Activated CD4-positive, alpha-beta T cell treated with anti-CD3 and anti-CD28 coated beads for 24 hours (primary cell): Measurements from ENCODE around the gene MEIKIN.

Experiments
- DNase-seq, 2 donors: peaks; one replicate each; pipeline ENCODE4 v3.0.0-alpha.2; 2020; ENCODE audit warnings: low read depth in 2 of 2

The MEIKIN gene

DNA sequence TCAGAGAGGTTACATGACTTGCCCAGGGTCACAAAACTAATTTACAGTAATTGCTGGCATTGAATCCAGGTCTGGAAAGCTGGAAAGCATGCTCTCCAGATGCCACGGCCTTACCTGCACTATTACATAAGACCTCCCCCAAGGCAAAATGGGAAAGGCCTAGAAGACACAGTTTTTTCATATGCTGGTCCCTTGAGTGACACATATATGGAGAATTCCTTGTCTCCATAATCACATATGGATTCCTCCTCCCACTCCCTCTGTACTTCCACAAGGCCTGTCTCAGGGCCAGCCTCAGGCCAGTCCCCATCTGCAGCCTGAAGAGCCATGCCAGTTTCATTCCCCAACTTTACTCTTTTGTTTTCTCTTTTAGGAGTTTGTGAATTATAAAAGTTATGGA, 28.6 kb upstream of the MEIKIN start:
- no peak for DNase-seq

DNA sequence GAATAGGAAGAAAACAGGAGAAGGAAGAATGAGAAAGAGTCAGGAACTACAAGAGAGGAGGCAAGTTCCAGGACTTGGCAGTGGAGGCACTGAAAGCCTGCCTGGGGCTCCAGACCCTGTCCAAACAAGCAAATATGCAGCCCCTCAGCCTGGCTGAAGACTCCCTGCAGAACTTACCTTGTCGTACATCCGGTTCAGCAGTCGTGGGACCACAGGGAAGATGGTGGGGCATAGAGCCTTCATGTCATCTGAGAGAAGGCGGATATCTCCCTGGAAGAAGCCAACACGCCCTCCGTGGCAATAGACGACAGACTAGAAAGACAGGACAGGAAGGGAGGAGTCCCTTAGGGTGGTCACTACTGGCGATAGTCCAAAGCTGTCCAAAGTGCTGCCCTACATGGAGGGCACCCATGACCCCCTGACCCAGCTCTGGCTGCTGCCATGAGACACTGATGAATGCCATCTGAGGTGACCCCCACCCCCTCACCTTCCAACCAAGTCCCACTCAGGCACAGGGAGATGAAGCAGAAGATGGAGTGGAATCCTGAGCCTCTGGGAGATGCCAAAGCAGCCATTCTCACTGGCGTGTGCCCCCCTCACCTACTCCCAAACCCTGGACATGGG, 27.7 kb upstream of the MEIKIN start:
- no peak for DNase-seq

- DNase-seq, result no peak
Measured at GRCh38 chr5:131968396-131968954, 23.0 kb upstream of the MEIKIN start.

GRCh38 chr5:131966551-131966950, 21.1 kb upstream of the MEIKIN start:
- no peak for DNase-seq

DNA sequence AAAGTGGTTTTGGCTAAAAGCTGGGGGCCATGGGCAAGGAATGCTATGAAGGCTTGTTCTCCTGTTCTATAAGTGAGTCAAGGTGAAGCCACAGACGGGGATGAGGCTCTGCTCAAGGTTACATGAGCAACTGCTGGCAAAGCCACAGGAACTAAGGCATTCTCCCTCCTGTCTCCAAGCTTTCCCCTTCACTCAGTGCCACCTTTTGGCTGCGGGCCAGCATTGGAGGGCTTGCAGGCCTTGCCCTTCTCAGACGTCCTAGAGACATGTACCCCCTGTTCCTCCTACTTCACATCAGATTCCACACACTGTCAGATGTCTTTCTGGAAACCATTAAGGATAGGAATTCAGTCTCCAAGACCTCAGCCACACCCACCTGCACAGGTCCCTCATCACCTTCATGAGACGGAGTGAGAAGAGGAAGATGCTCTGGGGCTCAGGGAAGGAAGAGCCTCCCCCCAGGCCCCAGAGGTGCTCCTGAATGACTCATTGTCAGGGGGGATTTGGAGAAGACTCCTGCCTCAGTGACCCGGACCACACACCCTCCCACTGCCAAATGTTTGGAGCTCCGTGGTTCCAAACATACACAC, 20.5 kb upstream of the MEIKIN start:
- no peak for DNase-seq

GRCh38 chr5:131959906-131960305, 14.4 kb upstream of the MEIKIN start:
- DNase-seq, result no peak

GRCh38 chr5:131959136-131959535, 13.7 kb upstream of the MEIKIN start:
- no peak for DNase-seq

DNA sequence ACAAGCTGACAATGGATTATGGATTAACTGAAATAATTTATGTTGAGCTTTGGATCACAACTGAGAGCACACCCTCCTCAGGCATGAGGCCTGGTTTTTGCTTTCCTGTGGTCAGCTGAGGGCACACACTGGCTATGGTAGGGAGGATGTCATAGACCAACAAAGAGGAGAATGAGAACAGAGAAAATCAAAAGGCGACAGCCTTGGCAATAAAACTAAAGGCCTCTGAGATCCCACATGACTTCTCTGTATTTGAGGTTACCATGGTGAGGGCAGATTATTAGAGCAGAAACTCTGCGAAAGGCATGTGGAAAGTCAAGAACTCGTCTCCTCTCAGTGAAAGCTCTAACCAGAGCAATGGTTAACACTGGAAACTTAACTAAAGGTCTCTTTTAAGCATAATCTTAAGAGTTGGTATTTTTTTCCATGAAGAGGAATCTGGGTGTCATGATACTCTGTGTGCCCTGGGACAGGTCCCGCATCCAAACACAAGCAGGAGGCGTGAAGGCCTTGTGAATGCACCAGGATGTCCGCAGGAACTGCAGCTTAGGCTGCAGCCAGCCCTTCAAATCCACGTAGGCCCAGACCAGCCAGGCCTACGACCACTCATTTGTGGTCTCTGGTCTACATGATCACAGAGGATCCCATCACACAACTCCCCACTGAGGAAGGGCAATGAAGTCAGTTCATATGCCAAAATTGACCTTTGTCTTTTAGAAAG, 12.4 kb upstream of the MEIKIN start:
- no peak for DNase-seq

DNA sequence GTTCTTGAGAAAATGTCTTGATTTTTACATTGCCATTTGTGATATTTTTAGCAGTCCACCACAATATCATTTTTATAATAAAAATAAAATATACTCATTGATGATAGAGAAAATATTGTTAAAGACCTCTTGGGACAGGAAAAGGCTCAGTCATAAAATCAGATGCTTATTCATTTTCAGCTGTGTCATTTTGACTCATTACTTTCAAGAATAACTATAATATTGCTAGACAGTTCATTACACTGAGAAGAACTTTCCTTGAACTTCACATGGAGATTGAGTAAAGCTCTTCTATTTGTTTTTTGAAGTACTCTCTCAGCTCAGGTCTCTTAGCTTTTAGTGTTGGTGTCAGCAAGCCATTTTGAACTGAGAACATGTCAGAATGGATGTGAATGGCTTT, 8.5 kb upstream of the MEIKIN start:
- DNase-seq, result no peak

DNA sequence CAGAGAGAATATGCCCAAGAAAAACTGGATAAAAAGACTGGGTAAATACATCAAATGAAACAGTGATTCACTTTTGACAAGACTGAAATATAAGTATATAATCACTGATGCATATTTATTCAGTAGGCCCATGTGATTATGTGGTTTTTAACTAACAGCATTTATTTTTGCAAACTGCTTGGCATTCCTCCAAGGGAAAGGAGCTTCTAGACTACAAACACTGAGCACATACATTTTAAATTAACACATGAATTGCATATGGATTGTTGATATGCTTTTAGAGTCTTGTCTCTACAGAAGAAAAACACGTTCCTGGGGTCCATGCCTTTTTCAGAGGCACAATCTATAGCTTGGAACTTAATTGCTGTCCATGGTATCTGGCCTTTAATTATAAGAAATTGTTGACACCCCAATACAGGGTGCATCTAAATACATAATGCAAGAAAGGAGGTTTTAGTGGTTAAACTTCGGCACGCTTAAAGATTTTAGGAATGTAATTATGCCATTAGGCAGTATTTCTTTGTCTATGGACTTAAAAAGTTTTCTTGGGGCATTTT, 6.9 kb upstream of the MEIKIN start:
- DNase-seq, result no peak

- DNase-seq, result no peak
Measured at GRCh38 chr5:131950706-131951105, 5.2 kb upstream of the MEIKIN start.

GRCh38 chr5:131947445-131947844, 2.0 kb upstream of the MEIKIN start:
- no peak for DNase-seq

DNA sequence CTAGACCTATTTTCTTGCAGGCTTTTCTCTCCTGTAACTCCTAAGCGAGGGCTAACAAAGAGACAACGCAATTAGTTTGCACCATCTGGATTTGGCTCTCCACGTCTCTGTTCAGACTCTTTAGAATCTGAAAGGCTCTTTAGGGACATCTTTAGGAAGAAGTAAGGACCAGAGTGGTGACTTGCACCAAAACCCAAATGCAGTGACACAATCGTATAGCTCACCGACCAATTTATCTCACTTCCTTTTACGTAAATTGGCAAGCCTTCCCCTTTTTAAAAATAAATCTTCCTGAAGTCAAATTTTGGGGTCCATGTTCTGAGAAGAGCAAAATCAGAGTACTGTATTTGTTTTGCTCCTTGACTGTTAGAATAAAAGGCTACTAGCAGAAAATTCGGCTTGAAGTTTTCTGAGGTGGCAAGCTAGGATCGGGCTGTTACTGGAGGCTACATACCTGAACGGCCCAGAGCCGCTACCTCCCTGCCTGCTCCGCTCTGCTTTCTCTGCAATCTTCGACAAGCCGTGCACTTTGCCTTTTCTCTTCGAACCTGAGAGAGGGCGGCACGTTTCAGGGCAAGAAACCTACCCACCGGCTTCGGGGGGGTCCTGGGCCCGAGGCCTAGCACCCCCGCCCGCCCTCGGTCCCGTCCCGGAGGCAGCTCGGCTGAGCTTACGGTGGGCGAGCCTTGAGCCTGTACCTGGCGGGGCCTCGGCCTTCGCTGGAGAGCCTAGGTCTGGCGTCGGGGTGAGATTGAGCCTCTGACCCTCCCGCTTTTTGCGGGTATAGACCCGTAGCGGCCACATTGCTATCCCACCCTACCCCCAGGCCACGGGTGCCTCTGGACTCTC, 537 bp downstream of the MEIKIN start:
- DNase-seq, result no peak

- DNase-seq, result no peak
Measured at GRCh38 chr5:131943916-131944315, 1.5 kb downstream of the MEIKIN start.

- no peak for DNase-seq
Measured at GRCh38 chr5:131942016-131942415, 3.4 kb downstream of the MEIKIN start.

- DNase-seq, result no peak
Measured at GRCh38 chr5:131939690-131940345, 5.6 kb downstream of the MEIKIN start.

DNA sequence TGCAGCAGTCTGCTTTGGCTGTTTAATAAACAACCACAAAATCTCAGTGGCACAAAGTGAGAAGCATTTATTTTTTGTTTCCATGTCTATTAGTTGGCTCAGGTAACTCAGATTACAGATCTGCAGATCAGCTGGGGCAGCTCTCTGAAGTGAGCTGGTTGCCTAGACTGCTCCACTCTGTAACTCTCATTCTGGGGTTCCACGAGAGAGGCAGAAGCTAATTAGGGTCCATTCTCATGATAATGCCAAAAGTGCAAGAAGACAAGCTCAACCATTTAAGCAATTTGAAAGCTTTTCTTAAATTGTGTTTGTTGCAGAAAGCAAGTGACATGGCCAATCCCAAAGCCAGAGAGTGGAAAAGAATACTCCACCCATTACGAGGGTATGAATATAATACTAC, 13.2 kb downstream of the MEIKIN start:
- DNase-seq, result no peak

GRCh38 chr5:131928957-131929356, 16.5 kb downstream of the MEIKIN start:
- DNase-seq, result no peak

- no peak for DNase-seq
Measured at GRCh38 chr5:131926168-131926567, 19.3 kb downstream of the MEIKIN start.

DNA sequence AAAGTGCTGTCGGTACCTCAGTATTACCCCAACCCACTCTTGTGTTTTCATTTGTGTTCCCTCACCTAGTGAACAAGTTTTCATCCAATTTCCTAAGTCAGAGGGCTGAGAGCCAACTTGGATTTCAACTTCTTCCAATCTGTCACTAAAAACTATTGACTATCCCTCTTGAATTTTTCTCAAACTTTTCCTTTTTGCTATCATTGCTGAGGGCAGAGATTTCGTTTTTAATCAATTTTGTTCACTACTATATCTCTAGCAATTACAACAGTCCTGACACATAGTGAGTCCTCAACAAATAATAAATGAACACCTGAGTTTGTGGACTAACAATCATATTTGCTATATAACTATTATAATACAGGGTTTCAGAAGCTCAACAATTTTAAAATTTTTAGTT, 29.0 kb downstream of the MEIKIN start:
- no peak for DNase-seq

DNA sequence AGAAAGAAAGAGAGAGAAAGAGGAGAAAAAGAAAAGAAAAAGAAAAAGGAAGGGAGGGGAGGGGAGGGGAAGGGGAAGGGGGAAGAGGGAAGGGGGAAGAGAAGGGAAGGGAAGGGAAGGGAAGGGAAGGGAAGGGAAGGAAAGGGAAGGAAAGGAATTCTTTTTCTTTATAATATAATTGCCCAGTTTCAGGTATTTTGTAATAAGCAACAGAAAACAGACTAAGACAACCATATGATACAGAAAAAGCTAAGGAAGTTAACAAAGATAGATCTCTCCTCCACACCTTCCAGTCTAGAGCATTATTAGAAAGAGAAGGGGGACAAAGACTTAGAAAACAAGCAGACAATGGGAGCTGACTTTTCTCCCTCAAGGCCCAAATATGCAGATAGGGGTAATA, 31.0 kb downstream of the MEIKIN start:
- no peak for DNase-seq
